Astrocyte (in vitro differentiated cells and primary cell): ENCODE measurements around the gene EXOSC3.

Experiments
- EZH2 ChIP-seq: IDR thresholded peaks from 2 replicates; pipeline ENCODE4 v1.6.1; 2012; ENCODE audit warnings: mild to moderate bottlenecking, low read length, inconsistent platforms; ENCODE audit not compliant: insufficient read depth
- TF ChIP-seq, protein P1 (sequence below): IDR thresholded peaks from 2 replicates; pipeline ENCODE4 v1.5.1; 2011; ENCODE audit warnings: low read depth, mild to moderate bottlenecking, inconsistent platforms, low read length, moderate library complexity; ENCODE audit not compliant: insufficient read depth

DNA sequence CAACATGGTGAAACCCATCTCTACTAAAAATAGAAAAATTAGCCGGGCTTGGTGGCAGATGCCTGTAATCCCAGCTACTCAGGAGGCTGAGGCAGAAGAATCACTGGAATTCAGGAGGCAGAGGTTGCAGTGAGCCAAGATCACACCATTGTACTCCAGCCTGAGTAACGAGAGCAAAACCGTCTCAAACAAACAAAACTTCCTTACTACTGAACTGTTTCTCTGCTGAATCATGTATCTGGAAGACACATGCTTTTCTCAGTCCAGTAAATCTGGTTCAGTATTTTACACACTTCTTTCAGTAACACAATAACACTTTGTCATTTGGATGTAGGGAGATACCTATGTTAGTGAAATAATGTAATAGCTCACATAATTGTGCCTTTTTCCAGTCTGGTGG, 23.4 kb downstream of the EXOSC3 start:
- TF ChIP-seq, protein P1, sequence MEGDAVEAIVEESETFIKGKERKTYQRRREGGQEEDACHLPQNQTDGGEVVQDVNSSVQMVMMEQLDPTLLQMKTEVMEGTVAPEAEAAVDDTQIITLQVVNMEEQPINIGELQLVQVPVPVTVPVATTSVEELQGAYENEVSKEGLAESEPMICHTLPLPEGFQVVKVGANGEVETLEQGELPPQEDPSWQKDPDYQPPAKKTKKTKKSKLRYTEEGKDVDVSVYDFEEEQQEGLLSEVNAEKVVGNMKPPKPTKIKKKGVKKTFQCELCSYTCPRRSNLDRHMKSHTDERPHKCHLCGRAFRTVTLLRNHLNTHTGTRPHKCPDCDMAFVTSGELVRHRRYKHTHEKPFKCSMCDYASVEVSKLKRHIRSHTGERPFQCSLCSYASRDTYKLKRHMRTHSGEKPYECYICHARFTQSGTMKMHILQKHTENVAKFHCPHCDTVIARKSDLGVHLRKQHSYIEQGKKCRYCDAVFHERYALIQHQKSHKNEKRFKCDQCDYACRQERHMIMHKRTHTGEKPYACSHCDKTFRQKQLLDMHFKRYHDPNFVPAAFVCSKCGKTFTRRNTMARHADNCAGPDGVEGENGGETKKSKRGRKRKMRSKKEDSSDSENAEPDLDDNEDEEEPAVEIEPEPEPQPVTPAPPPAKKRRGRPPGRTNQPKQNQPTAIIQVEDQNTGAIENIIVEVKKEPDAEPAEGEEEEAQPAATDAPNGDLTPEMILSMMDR: no peak
- TF ChIP-seq EZH2: no peak
